GM12878 (cell line): ENCODE results near the gene UGT1A8. TPM values are rescaled to one million over a fixed set of nuclear protein-coding genes. Genes with fewer than 3 reads are reported as not detected.

Experiments used
- ATAC-seq: fragments of 200-7000 bp; cut with Tn5 transposase; 3 replicates; pipeline ENCODE4 v1.9.1; 2020; ENCODE audit warnings: mild to moderate bottlenecking, moderate library complexity
- BruUV-seq: library from RNA; stranded (reverse); fragments of 400-500 nt; replicated peaks from 2 replicates; lab custom pipeline; 2021; lab: Mats Ljungman, UMichigan
- CTCF ChIA-PET: fragments of 300-600 bp; sonication (Branson Sonifier 250); formaldehyde crosslinking; extraction: SDS; loops from one replicate; lab custom pipeline; 2021; ENCODE audit warnings: inconsistent platforms; lab: Yijun Ruan, JAX
- POLR2A ChIA-PET: fragments of 350-600 bp; formaldehyde crosslinking; extraction: SDS; loops from one replicate; lab custom pipeline; 2021; ENCODE audit warnings: inconsistent platforms; lab: Charles Lee
- RAD21 ChIA-PET: fragments of 300-600 bp; sonication (Branson Sonifier 250); formaldehyde crosslinking; loops from one replicate; lab custom pipeline; 2023; ENCODE audit warnings: antibody characterized with exemption; ENCODE audit not compliant: unreplicated experiment; lab: Charles Lee
- SMC1A ChIA-PET: fragments of 300-600 bp; sonication (Branson Sonifier 250); formaldehyde crosslinking; loops from one replicate; lab custom pipeline; 2023; ENCODE audit not compliant: unreplicated experiment, uncharacterized antibody; lab: Charles Lee
- DNase-seq: peaks from one replicate; pipeline ENCODE4 v3.0.0-alpha.2; 2011; ENCODE audit warnings: low read depth, low spot score
- FAIRE-seq: peaks from 3 replicates; lab custom pipeline; 2011; peaks lifted over from hg19 to GRCh38; lab: Jason Lieb, UNC
- H2AFZ ChIP-seq: 2 replicates; pipeline ENCODE4 v1.6.0; 2011; ENCODE audit warnings: low read depth, low read length, control low read depth; ENCODE audit not compliant: control insufficient read depth
- H3K27ac ChIP-seq: 2 replicates; pipeline ENCODE4 v1.5.1; 2011; ENCODE audit warnings: control low read depth; ENCODE audit not compliant: control insufficient read depth, insufficient read depth
- H3K27me3 ChIP-seq, 2 experiments: replicated peaks in 1 of 2; 2 replicates each; pipeline versions ENCODE4 v1.6.0 to v1.6.1; 2011; ENCODE audit warnings: low read length in 1 of 2; ENCODE audit not compliant: control insufficient read depth in 2 of 2, insufficient read depth in 2 of 2
- H3K36me3 ChIP-seq, 2 experiments: 2 replicates each; pipeline ENCODE4 v1.5.1; 2011; ENCODE audit warnings: low read length in 1 of 2; ENCODE audit not compliant: control insufficient read depth in 2 of 2, insufficient read depth in 2 of 2
- H3K4me1 ChIP-seq: 2 replicates; pipeline ENCODE4 v1.6.1; 2011; ENCODE audit warnings: mild to moderate bottlenecking, low read length, moderate library complexity, mixed read lengths; ENCODE audit not compliant: control insufficient read depth, insufficient read depth
- H3K4me2 ChIP-seq: 2 replicates; pipeline ENCODE4 v1.6.0; 2011; ENCODE audit warnings: control low read depth; ENCODE audit not compliant: control insufficient read depth, insufficient read depth
- H3K4me3 ChIP-seq: fragments of 200-600 bp; sonication (generic); 2 replicates; pipeline ENCODE4 v1.5.1; 2016
- H3K79me2 ChIP-seq: 2 replicates; pipeline ENCODE4 v1.6.0; 2011; ENCODE audit warnings: low read length; ENCODE audit not compliant: control insufficient read depth, insufficient read depth
- H3K9ac ChIP-seq: 2 replicates; pipeline ENCODE4 v1.8.0; 2011; ENCODE audit warnings: low read length, control low read depth, mixed read lengths; ENCODE audit not compliant: control insufficient read depth, insufficient read depth
- H3K9me3 ChIP-seq: replicated peaks from 3 replicates; pipeline ENCODE4 v1.5.1; 2011; ENCODE audit warnings: mild to moderate bottlenecking, low read length; ENCODE audit not compliant: control insufficient read depth, insufficient read depth
- H4K20me1 ChIP-seq: 2 replicates; pipeline ENCODE4 v1.6.0; 2011; ENCODE audit not compliant: control insufficient read depth, insufficient read depth
- BHLHE40 ChIP-seq, 2 experiments: fragments of 450-650 bp in 1 of 2; IDR thresholded peaks; 2 replicates each; pipeline ENCODE4 v1.6.1; 2011 to 2017; ENCODE audit warnings: low read depth in 2 of 2, borderline replicate concordance in 1 of 2, improper control_type of control experiment in 1 of 2, low read length in 1 of 2, mild to moderate bottlenecking in 1 of 2
- KLF5 ChIP-seq: fragments of 450-650 bp; IDR thresholded peaks from 2 replicates; pipeline ENCODE4 v1.6.1; 2014; ENCODE audit warnings: mild to moderate bottlenecking; ENCODE audit not compliant: partially characterized antibody
- LARP7 ChIP-seq: fragments of 450-650 bp; IDR thresholded peaks from 2 replicates; pipeline ENCODE4 v1.6.1; 2017; ENCODE audit warnings: mild to moderate bottlenecking
- PML ChIP-seq: IDR thresholded peaks from 2 replicates; pipeline ENCODE4 v1.6.1; 2012; ENCODE audit warnings: low read length, inconsistent platforms
- POLR2A ChIP-seq: IDR thresholded peaks from 2 replicates; pipeline ENCODE4 v1.6.1; 2011; ENCODE audit warnings: low read depth, mild to moderate bottlenecking, low read length
- REST ChIP-seq: IDR thresholded peaks from 2 replicates; pipeline ENCODE4 v1.6.1; 2012; ENCODE audit warnings: mild to moderate bottlenecking, low read depth, low read length
- RUNX3 ChIP-seq: IDR thresholded peaks from 2 replicates; pipeline ENCODE4 v1.6.1; 2012; ENCODE audit warnings: low read length, inconsistent platforms
- STAT3 ChIP-seq: IDR thresholded peaks from 2 replicates; pipeline ENCODE4 v1.6.1; 2011; ENCODE audit warnings: low read depth, low read length, improper control_type of control experiment
- TAF1 ChIP-seq: IDR thresholded peaks from 2 replicates; pipeline ENCODE4 v1.6.1; 2011; ENCODE audit warnings: mild to moderate bottlenecking, low read depth, low read length, borderline replicate concordance
- USF1 ChIP-seq: IDR thresholded peaks from 2 replicates; pipeline ENCODE4 v1.6.1; 2011; ENCODE audit warnings: borderline replicate concordance, low read depth, mild to moderate bottlenecking, moderate library complexity, mixed read lengths, low read length; ENCODE audit not compliant: insufficient read depth; ENCODE audit errors: extremely low read length
- ZBTB40 ChIP-seq: fragments of 450-650 bp; IDR thresholded peaks from 2 replicates; pipeline ENCODE4 v1.6.1; 2016; ENCODE audit warnings: mild to moderate bottlenecking, moderate library complexity, borderline replicate concordance
- ZNF274 ChIP-seq: IDR thresholded peaks from one replicate; pipeline ENCODE4 v1.8.0; 2011; ENCODE audit not compliant: insufficient read length, insufficient read depth
- WGBS: methylation state at CpG from one replicate; pipeline ENCODE4 v1.1.6; 2016; ENCODE audit warnings: low lambda C conversion rate; ENCODE audit not compliant: insufficient replicate concordance, insufficient coverage; ENCODE audit errors: missing lambda C conversion rate; 5-methylcytosine and 5-hydroxymethylcytosine counted together
- in situ Hi-C: fragments of 300-500 bp; cut with MboI; formaldehyde crosslinking; loops from 9 replicates; pipeline ENCODE4 v1.14.3; 2018; ENCODE audit warnings: mixed read lengths
- intact Hi-C: fragments of 100-400 bp; cut with micrococcal nuclease; formaldehyde crosslinking; loops from one replicate; pipeline ENCODE4 v1.14.2; 2022; ENCODE audit not compliant: unreplicated experiment
- polyA plus RNA-seq, 11 experiments: library from polyadenylated mRNA; depleted of rRNA in 4 of 11; unstranded in 6 of 11; stranded (reverse) in 5 of 11; fragments of >200 nt; fragmentation: Nextera tagmentation in 4 of 11; fragmentation: Illumina TruSeq in 1 of 11; extraction: Ambion mirVana in 4 of 11; extraction: Trizol in 1 of 11; gene quantifications; 1 replicate in 1 of 11; 2 replicates in 10 of 11; pipeline versions ENCODE4 v1.2.1 to v1.2.3, GENCODE V29; 2011 to 2016; ENCODE audit warnings: inconsistent platforms in 2 of 11, missing spikeins in 2 of 11, low read depth in 1 of 11
- total RNA-seq, 4 experiments: library from RNA; depleted of rRNA in 3 of 4; stranded (reverse); fragments of >200 nt in 3 of 4; fragmentation: Illumina TruSeq in 1 of 4; extraction: Trizol in 1 of 4; gene quantifications; 2 replicates each; pipeline versions ENCODE4 v1.2.1 to v1.2.3, GENCODE V29; 2013 to 2021

Gene UGT1A8
- total and polyA plus RNA-seq, 10 of the 15 experiments (the other 5 are each of a cell fraction or from before 2014, with no cell fraction given): not detected

- no peaks in the 10 kb centered on the region for H4K20me1 ChIP-seq
- H3K27me3 ChIP-seq: no peaks in the 10 kb centered on the region; a peak in 1 of 4 replicates
- CTCF ChIA-PET: interaction anchor here (1.1 kb wide), 1 partner anchor 267 kb away, joined by 3 read pairs; no protein-coding TSS in a partner anchor
- no peaks in the 10 kb centered on the region for H3K36me3 ChIP-seq
- H3K27ac ChIP-seq: no peak within 1 kb of the TSS
- BruUV-seq: no TSS peak
- H2AFZ ChIP-seq: no peak within 1 kb of the TSS
- no peaks in the 10 kb centered on the region for H3K9me3 ChIP-seq
- POLR2A ChIA-PET: no interaction called here
- WGBS: 45% methylated on average over 5 of the region's 5 CpGs
- H3K9ac ChIP-seq: no peak within 1 kb of the TSS
- no peak within 1 kb of the TSS for H3K4me2 ChIP-seq
- in situ Hi-C loops: no loop called here
- no peak for FAIRE-seq
- RAD21 ChIA-PET: no interaction called here
- no peaks in the 10 kb centered on the region for H3K4me1 ChIP-seq
- DNase-seq: no peak
- no peak within 1 kb of the TSS for H3K4me3 ChIP-seq
- SMC1A ChIA-PET: no interaction called here
- intact Hi-C loops: no loop called here
- ATAC-seq: no peak
- TF ChIP-seq PML (no peak), LARP7 (no peak), REST (no peak), KLF5 (no peak), POLR2A (no peak), ZBTB40 (no peak), BHLHE40 (IDR thresholded peaks at IDR 0.05; ENCODE audit: borderline replicate concordance in 1 of 2, low read depth in 2 of 2, low read length in 1 of 2) (no peak), STAT3 (no peak), USF1 (no peak), ZNF274 (no peak), TAF1 (no peak), RUNX3 (no peak)
- H3K79me2 ChIP-seq: no peaks in the 10 kb centered on the region
These were observed 54.1 kb downstream of the UGT1A8 start, which contains the start of gene UGT1A9 for GRCh38 chr2:233671290-233672161. Gene UGT1A9, plus strand, starts transcription at chr2:233671898. Its CDS starts 37 bp downstream, at chr2:233671935.
